Muscle layer of colon (tissue), 2 donors: Measurements from ENCODE around the gene LHB.
A peak's percentile ranks its signal among the peaks of the same experiment; 100 is the strongest.
"Not testable (repeated sequence)": the region's sequence is repeated elsewhere in the genome, so short reads cannot be mapped to it uniquely, and the experiment has no call there.

Source experiments
- H3K27ac ChIP-seq: one replicate; pipeline ENCODE4 v1.7.0; 2013; ENCODE audit warnings: low read depth, mild to moderate bottlenecking, low read length, moderate library complexity
- H3K27me3 ChIP-seq, 2 donors: one replicate each; pipeline ENCODE4 v1.7.0; 2013; ENCODE audit warnings: low read length in 2 of 2, mild to moderate bottlenecking in 2 of 2; ENCODE audit not compliant: insufficient read depth in 2 of 2, control insufficient read depth in 1 of 2
- H3K36me3 ChIP-seq: one replicate; pipeline ENCODE4 v1.7.0; 2013; ENCODE audit warnings: mild to moderate bottlenecking, low read length; ENCODE audit not compliant: insufficient read depth
- H3K4me1 ChIP-seq: one replicate; pipeline ENCODE4 v1.7.0; 2013; ENCODE audit warnings: mild to moderate bottlenecking, low read length; ENCODE audit not compliant: insufficient read depth
- H3K4me3 ChIP-seq, 2 donors: one replicate each; pipeline ENCODE4 v1.7.0; 2013; ENCODE audit warnings: low read length in 2 of 2, low read depth in 1 of 2, mild to moderate bottlenecking in 1 of 2, moderate library complexity in 1 of 2
- H3K9ac ChIP-seq: one replicate; pipeline ENCODE4 v1.7.0; 2013; ENCODE audit warnings: low read length
- H3K9me3 ChIP-seq: one replicate; pipeline ENCODE4 v1.7.0; 2013; ENCODE audit warnings: mild to moderate bottlenecking, low read length
- donor health status: abdominal sarcoma.
- donor health status: Adenocarcinoma of cecum.

LHB gene

DNA sequence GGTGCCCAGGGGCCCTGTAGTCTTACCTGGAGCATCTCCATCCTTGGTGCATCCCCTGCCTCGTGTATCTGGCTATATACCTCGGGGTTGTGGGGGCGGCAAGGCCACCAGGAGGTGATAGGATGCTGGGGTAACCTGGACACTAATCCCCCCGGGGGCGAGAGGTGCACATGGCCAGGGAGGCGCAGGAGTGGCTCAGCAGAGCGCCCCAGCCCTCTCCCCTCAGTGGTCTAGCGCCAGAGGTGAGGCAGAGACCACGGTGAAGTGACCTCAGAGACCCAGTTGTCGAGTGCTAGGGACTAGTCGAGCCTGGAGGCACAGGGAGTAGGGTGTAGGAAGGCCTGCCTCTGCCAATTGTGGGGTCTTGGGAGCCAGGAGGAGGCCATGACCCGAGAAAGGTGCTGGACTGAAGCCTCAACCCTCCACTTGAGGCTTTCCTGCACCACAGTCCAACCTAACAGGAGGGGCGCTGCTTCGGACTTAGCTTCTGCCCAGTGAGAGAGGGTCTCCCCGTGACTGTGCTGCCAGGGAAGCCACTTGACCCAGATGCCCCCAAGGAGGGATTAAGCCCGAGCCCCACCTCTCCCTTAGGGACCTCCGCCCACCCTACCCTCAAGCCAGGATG, at the start of gene LHB:
TSS of gene LHB (minus strand) at position 51 of the 625 bp plus-strand sequence. CDS start at position 41, 10 bp downstream.
- no peaks in the 10 kb centered on the region for H3K9me3 ChIP-seq
- H3K27ac ChIP-seq: no peak within 1 kb of the TSS
- no peak within 1 kb of the TSS for H3K9ac ChIP-seq
- H3K36me3 ChIP-seq: peaks cover 10% of the 10 kb centered on the region
- H3K4me1 ChIP-seq: no peaks in the 10 kb centered on the region
- peaks cover 0 to 37% of the 10 kb centered on the region in 2 donors for H3K27me3 ChIP-seq
- H3K4me3 ChIP-seq: peak within 1 kb of the TSS; percentile 53 to 64

DNA sequence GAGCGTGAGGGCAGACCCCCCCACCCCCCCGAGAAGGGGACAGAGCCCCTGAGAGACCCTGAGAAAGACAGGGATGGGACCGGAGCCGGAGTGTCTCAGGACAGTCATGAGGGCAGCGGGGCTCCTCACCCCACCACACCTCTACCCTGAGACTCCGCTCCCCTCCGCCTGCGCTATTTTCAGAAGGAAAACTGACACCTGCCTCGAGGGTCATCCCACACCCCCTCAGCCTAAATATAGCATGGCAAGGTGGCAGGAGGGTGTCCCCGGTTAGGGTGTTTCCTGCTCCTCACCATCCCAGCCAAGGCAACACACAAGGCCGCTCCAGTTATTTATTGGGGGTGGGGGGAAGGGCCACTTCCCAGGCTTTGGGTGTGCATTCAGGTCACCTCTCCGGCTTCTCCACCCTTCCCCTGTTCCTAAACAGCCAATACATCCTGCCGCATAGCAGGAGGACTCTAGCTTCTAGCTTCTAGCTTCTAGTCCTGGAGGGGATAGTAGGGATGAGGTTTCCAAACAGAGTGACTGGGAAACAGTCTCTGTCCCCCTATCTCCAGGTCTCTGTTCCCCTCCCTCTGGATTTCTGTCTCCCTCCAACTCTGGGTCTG, 49.1 kb upstream of the LHB start:
- Histone ChIP-seq H3K27me3 (peaks cover 6 to 65% of the 10 kb centered on the region in 2 donors), H3K9me3 (no peaks in the 10 kb centered on the region), H3K9ac (no peak overlapping the region), H3K27ac (no peak overlapping the region), H3K4me3 (no peak overlapping the region), H3K36me3 (no peaks in the 10 kb centered on the region), H3K4me1 (no peaks in the 10 kb centered on the region)

DNA sequence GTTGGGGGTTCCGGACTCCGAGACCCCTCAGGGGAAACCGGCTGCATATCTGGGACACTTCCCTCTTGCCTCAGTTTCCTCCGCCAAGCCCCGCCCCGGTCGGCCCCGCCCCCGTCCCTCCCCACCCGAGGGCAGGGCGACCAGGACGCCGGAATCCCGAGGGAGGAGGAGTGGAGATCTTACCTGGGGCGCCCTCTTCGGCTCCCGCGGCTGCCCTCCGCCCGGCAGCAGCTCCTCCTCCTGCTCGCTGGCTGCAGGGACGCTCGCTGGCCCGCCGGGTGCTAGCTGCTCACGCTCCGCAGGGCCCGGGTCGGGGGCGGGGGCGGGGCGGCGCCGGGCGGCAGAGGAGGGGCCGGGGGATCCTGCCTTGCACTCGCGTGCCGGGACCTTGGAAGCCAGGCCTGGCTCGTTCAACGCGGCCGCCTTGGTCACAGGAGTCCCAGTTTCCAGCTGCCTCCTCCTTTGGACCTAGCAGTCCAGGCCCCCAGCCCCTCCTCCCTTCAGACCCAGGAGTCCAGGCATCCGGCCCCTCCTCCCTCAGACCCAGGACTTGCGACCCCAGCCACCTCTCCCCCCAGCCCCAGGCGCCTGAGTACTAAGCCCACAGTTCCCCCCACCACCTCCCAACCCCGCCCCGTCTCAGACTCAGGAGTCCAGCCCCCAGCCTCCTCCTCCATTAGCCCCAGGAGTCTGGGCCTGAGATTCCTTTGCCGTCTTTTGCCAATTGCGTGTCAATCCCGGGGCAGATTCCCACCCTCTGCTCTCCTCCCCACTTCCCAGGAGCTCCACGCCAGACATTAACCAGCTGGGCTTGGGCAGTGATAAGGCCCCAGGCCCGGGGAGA, 48.1 kb upstream of the LHB start, which contains the start of gene NTF4:
TSS of gene NTF4 (minus strand) at position 51 of the 844 bp plus-strand sequence. CDS start 2,821 bp downstream, outside the sequence.
- Histone ChIP-seq H3K9me3 (no peaks in the 10 kb centered on the region), H3K27ac (no peak within 1 kb of the TSS), H3K4me3 (no peak within 1 kb of the TSS), H3K36me3 (no peaks in the 10 kb centered on the region), H3K4me1 (no peaks in the 10 kb centered on the region), H3K9ac (no peak within 1 kb of the TSS), H3K27me3 (peaks cover 6 to 55% of the 10 kb centered on the region in 2 donors)

DNA sequence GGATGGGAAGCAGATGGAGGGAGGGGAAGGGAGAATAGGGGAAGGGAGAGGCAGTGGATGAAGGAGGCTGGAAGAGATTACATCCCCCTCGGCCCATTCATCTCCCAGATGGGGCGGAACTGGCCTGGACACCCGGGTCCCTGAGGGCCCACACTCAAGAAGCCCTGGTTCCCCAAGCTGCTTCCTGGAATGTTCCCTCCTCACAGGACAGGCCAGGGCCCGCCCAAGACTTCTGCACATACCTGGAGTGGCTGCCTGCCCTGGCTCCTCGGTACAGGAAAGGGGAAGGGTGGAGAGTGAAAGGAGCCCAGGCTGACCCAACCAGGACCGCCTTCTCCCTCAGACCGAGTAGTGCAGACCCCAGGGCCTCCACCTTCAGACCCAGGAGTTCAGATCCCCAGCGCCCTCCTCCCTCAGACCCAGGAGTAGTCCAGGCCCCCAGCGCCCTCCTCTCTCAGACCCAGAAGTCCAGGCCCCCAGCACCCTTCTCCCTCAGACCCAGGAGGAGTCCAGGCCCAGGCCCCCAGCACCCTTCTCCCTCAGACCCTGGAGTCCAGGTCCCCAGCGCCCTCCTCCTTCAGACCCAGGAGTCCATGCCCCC, 47.2 kb upstream of the LHB start:
- H3K27me3 ChIP-seq: peaks cover 6 to 50% of the 10 kb centered on the region in 2 donors
- H3K4me3 ChIP-seq: no peak overlapping the region
- H3K4me1 ChIP-seq: no peaks in the 10 kb centered on the region
- H3K36me3 ChIP-seq: no peaks in the 10 kb centered on the region
- no peaks in the 10 kb centered on the region for H3K9me3 ChIP-seq
- no peak overlapping the region for H3K9ac ChIP-seq
- no peak overlapping the region for H3K27ac ChIP-seq

DNA sequence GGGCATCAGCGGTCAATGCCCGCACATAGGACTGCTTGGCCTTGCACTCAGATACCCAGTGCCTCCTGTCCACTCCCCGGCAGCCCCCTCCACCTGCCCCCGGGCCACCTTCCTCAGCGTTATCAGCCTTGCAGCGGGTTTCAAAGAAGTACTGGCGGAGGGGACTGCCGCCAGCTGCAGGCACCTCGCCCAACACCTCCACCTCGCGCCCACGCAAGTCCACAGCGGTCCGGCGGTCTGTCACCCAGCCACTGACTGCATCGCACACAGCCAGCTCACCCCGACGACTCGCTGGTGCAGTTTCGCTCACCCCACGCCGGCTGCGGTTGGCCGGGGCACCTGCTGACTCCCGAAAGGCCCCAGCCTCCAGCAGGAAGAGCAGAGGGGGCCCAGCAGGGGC, 44.6 kb upstream of the LHB start:
- Histone ChIP-seq H3K4me3 (no peak overlapping the region), H3K27ac (no peak overlapping the region), H3K36me3 (no peaks in the 10 kb centered on the region), H3K9me3 (no peaks in the 10 kb centered on the region), H3K9ac (no peak overlapping the region), H3K4me1 (peaks cover 8% of the 10 kb centered on the region), H3K27me3 (peaks cover 6 to 61% of the 10 kb centered on the region in 2 donors)

DNA sequence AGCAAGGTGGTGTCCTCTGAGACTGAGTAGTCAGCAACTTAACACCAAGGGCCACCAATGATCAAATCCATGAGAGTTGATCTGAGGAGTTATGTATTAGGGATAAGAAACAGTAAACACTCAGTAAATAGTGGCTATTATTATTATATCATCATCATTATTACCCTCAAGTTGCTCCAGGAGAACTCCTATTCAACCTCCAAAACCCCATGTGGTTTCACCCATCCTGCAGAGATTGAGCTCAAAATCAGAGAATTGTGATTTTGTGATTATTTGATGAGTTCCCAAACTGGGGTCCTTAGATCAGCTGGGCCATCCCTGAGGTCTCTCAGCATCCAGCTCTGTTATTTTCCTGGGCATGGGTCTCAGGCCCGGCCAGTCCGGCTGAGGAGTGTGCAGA, 44.1 kb upstream of the LHB start:
- no peak overlapping the region for H3K27ac ChIP-seq
- no peaks in the 10 kb centered on the region for H3K36me3 ChIP-seq
- no peak overlapping the region for H3K4me3 ChIP-seq
- H3K9me3 ChIP-seq: no peaks in the 10 kb centered on the region
- peaks cover 6 to 59% of the 10 kb centered on the region in 2 donors for H3K27me3 ChIP-seq
- H3K9ac ChIP-seq: no peak overlapping the region
- peaks cover 8% of the 10 kb centered on the region for H3K4me1 ChIP-seq

DNA sequence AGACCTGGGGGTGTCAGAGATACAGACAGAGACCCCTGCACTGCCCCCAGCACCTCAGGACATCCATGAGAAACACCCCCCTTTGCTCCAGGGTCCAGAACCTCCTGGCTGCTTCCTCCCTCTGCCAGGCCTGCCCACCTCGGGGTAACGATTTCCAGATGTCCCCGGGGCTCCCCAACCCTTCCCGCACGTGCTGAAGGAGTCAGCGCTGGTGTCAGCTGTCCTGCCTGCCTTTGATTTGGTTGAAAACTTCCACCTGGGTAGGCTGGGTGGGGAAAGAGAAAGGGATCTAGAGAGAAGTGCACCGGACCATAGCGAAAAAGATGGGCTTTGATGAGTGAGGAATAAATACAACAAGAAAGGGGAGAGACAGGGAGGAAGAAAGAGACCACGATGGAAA, 42.2 kb upstream of the LHB start:
- H3K9ac ChIP-seq: no peak overlapping the region
- peaks cover 8% of the 10 kb centered on the region for H3K4me1 ChIP-seq
- no peak overlapping the region for H3K4me3 ChIP-seq
- H3K27ac ChIP-seq: no peak overlapping the region
- H3K36me3 ChIP-seq: no peaks in the 10 kb centered on the region
- H3K9me3 ChIP-seq: no peaks in the 10 kb centered on the region
- peaks cover 0 to 46% of the 10 kb centered on the region in 2 donors for H3K27me3 ChIP-seq

DNA sequence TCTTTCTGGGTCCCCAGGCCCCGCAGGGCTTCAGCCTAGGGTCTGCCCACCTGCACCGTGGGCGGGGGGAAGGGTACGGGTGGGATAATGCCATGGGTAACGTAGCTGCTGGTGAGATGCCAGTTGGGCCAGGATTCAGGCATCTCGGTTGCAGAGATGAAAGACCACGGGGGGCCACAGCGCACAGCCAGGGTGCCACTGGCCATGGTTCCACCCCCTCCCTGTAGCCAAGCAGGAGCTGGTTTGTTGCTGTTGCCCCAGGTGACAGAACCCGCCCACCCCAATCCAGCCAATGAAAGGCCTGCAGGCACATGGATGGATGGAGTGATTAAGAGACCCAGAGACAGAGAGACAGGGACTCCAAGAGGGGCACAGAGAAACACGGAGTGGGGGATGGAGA, 41.7 kb upstream of the LHB start:
- Histone ChIP-seq H3K9ac (no peak overlapping the region), H3K27me3 (peaks cover 0 to 41% of the 10 kb centered on the region in 2 donors), H3K36me3 (no peaks in the 10 kb centered on the region), H3K4me1 (peaks cover 8% of the 10 kb centered on the region), H3K27ac (no peak overlapping the region), H3K4me3 (no peak overlapping the region), H3K9me3 (no peaks in the 10 kb centered on the region)

DNA sequence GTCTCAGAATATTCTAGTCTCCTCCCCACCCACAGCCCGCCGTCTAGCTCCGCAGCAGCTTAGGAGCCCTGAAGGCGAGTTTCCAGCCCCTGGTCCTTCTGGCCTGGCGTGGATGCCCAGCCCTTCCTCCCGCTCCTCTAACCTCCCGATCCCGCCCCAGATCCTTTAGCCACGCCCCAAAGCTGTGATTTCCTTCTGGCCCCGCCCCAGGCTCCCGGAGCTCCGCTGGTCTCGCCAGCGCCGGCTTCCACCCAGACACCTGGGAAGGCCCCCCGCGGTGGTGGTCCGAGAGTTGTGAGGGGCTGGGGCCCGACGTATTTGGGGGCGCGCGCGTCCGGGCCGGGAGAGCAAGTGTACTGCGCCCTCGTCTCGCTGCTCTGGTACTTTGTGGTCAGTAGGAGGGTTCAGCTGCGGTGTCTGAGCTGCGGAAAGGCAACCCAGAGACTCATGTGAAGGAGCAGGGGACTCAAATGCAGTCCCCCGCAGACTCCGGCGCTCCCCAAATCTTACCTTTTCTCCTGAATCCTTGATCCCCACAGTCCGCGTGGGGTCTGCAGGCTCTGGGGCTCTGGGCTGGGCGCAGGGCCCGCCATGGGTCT, 40.8 kb upstream of the LHB start, which contains the start of gene CGB7:
TSS of gene CGB7 (minus strand) at position 114 of the 599 bp plus-strand sequence. CDS start 2,374 bp downstream, outside the sequence.
- peaks cover 0 to 40% of the 10 kb centered on the region in 2 donors for H3K27me3 ChIP-seq
- H3K9ac ChIP-seq: no peak within 1 kb of the TSS
- peak within 1 kb of the TSS; percentile 42 to 66 for H3K4me3 ChIP-seq
- no peaks in the 10 kb centered on the region for H3K9me3 ChIP-seq
- no peaks in the 10 kb centered on the region for H3K36me3 ChIP-seq
- peaks cover 8% of the 10 kb centered on the region for H3K4me1 ChIP-seq
- H3K27ac ChIP-seq: no peak within 1 kb of the TSS

DNA sequence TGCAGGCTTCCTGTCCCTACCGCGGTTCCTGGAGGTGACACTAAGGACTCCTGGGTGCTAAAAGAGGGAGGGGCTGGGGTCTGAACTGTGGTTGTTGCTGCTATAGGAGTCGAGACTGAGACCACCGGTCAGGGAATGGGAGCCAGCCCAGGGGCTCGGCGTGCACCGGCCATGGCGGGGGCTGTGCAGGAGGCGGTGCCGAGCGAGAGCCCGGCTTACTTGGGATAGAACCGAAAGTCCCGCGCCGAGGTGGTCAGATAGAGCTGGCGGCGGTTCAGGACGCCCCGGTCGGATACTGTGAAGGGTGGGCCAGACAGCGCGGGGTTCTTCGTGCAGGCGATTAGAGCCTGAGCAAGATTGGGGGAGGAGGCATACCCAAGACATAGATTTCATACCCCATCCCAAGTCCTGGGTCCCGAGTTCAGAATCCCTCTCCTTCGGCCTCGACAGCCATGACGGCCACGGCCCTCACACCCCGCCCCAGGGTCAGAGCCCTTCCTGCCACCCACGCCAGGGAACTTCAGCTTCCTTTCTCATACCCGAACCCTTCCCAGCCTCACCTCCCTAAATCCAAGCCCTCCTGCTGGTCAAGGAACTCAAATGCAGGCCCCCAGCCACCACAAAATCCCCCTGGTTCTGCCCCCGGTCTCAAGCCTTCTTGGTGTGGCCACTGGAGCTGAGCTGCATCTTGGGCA, 40.2 kb upstream of the LHB start:
- H3K36me3 ChIP-seq, H3K9me3 ChIP-seq, H3K9ac ChIP-seq, H3K27ac ChIP-seq, H3K4me1 ChIP-seq: not testable (repeated sequence)
- Histone ChIP-seq H3K27me3 (peaks cover 0 to 36% of the 10 kb centered on the region in 2 donors), H3K4me3 (peak overlapping the region; percentile 42 to 66)
